HepG2 (cell line): Measurements from ENCODE around the gene PANK4. TPM values are rescaled to one million over a fixed set of nuclear protein-coding genes. Genes with fewer than 3 reads are reported as not detected.
A peak's percentile ranks its signal among the peaks of the same experiment; 100 is the strongest.

Experiments used
- AGO2 ChIP-seq: fragments of 200-400 bp; formaldehyde crosslinking; optimal IDR thresholded peaks from 2 replicates; pipeline ENCODE3; 2017; ENCODE audit warnings: mild to moderate bottlenecking, low read depth, low read length, moderate library complexity
- CREB1 ChIP-seq, 2 experiments: fragments of 450-650 bp in 1 of 2; IDR thresholded peaks; 2 replicates each; pipeline ENCODE4 v1.6.1; 2016 to 2017; ENCODE audit warnings: control low read depth in 1 of 2, mild to moderate bottlenecking in 1 of 2, missing compliant biosample characterization in 1 of 2, missing genetic modification characterization in 1 of 2
- ELF1 ChIP-seq: sonication (generic); formaldehyde crosslinking; IDR thresholded peaks from 2 replicates; pipeline ENCODE4 v1.4.0; 2020; ENCODE audit warnings: missing genetic modification reagents
- HMGXB4 ChIP-seq, 2 experiments: sonication (generic) in 1 of 2; formaldehyde crosslinking in 1 of 2; IDR thresholded peaks; 2 replicates each; pipeline versions ENCODE4 v1.4.0 to v1.6.1; 2018 to 2020; ENCODE audit warnings: missing genetic modification reagents in 2 of 2, borderline replicate concordance in 1 of 2, low read depth in 1 of 2, mild to moderate bottlenecking in 1 of 2, missing biosample characterization in 1 of 2
- MATR3 ChIP-seq: sonication (generic); formaldehyde crosslinking; IDR thresholded peaks from 2 replicates; pipeline ENCODE4 v1.4.0; 2020; ENCODE audit warnings: missing genetic modification reagents
- SMARCC2 ChIP-seq: fragments of 450-650 bp; IDR thresholded peaks from 2 replicates; pipeline ENCODE4 v1.6.1; 2017; ENCODE audit warnings: antibody characterized with exemption, mild to moderate bottlenecking
- SMYD3 ChIP-seq: sonication (generic); formaldehyde crosslinking; IDR thresholded peaks from 2 replicates; pipeline ENCODE4 v1.8.1; 2023; ENCODE audit warnings: mild to moderate bottlenecking, missing genetic modification reagents
- SOX13 ChIP-seq, 3 experiments: fragments of 450-650 bp in 1 of 3; sonication (generic) in 1 of 3; formaldehyde crosslinking in 1 of 3; IDR thresholded peaks in 2 of 3; conservative IDR thresholded peaks in 1 of 3; 2 replicates each; pipeline versions ENCODE4 v1.5.0 to v1.6.1; 2016 to 2020; ENCODE audit warnings: antibody characterized with exemption in 1 of 3, mild to moderate bottlenecking in 1 of 3, missing compliant biosample characterization in 1 of 3, missing genetic modification reagents in 1 of 3, moderate library complexity in 1 of 3
- TFE3 ChIP-seq: IDR thresholded peaks from 2 replicates; pipeline ENCODE4 v1.6.1; 2016
- ZBTB42 ChIP-seq: sonication (generic); formaldehyde crosslinking; IDR thresholded peaks from 2 replicates; pipeline ENCODE4 v1.5.0; 2020; ENCODE audit warnings: mild to moderate bottlenecking, missing genetic modification reagents
- ZNF142 ChIP-seq: sonication (generic); formaldehyde crosslinking; IDR thresholded peaks from 2 replicates; pipeline ENCODE4 v1.4.0; 2020; ENCODE audit warnings: missing genetic modification reagents
- ZNF280D ChIP-seq: sonication (generic); formaldehyde crosslinking; IDR thresholded peaks from 2 replicates; pipeline ENCODE4 v1.5.1; 2020; ENCODE audit warnings: mild to moderate bottlenecking, missing genetic modification reagents
- ZNF775 ChIP-seq: sonication (generic); formaldehyde crosslinking; IDR thresholded peaks from 2 replicates; pipeline ENCODE4 v1.4.0; 2020; ENCODE audit warnings: missing genetic modification reagents, mild to moderate bottlenecking, moderate library complexity, borderline replicate concordance
- polyA plus RNA-seq, 8 experiments: library from polyadenylated mRNA; depleted of rRNA in 3 of 8; stranded (reverse) in 7 of 8; unstranded in 1 of 8; fragments of >200 nt; fragmentation: Illumina TruSeq in 4 of 8; extraction: Trizol in 4 of 8; gene quantifications; 2 replicates each; pipeline versions ENCODE4 v1.2.1 to v1.2.3, GENCODE V29; 2011 to 2016; ENCODE audit warnings: low read depth in 4 of 8, missing spikeins in 1 of 8, mixed read lengths in 1 of 8; ENCODE audit not compliant: insufficient read depth in 1 of 8
- total RNA-seq, 5 experiments: library from RNA; depleted of rRNA; stranded (reverse); fragments of >200 nt; fragmentation: Illumina TruSeq; extraction: Trizol; gene quantifications; 2 replicates each; pipeline ENCODE4 v1.2.3, GENCODE V29; 2016; ENCODE audit warnings: low read depth in 1 of 5

Gene PANK4
- total and polyA plus RNA-seq, 2 of the 13 experiments (the other 11 are each of a cell fraction or from before 2014, with no cell fraction given) = 17.4 to 19.3 TPM

- TF ChIP-seq ZNF142 (CRISPR knock-in tag) (no peak), ZBTB42 (CRISPR knock-in tag) (no peak), ZNF775 (CRISPR knock-in tag) (no peak), AGO2 (no peak), SMARCC2 (no peak), ELF1 (no peak), MATR3 (CRISPR knock-in tag) (no peak), SMYD3 (CRISPR knock-in tag) (no peak), HMGXB4 (CRISPR knock-in tag; IDR thresholded peaks at IDR 0.05; ENCODE audit: borderline replicate concordance in 1 of 2, low read depth in 1 of 2) (no peak), CREB1 (IDR thresholded peaks at IDR 0.05) (peak; percentile 58; the same call in 1 of the 2 replicates), CREB1 (CRISPR knock-in tag; IDR thresholded peaks at IDR 0.05) (0 out of 2 replicates have a peak, but pooled peaks have one; percentile 54), TFE3 (CRISPR knock-in tag) (no peak), ZNF280D (no peak), SOX13 (IDR thresholded peaks at IDR 0.05) (no peak), SOX13 (CRISPR knock-in tag; conservative IDR thresholded peaks at IDR 0.05 in 1 of 2, IDR thresholded peaks at IDR 0.05 in 1 of 2) (no peak)
Observed at GRCh38 chr1:2496087-2496622, 30.2 kb downstream of the PANK4 start (continued).
